Tongue (tissue), 2 donors: ENCODE results near the gene FAM78A. TPM values are rescaled to one million over a fixed set of nuclear protein-coding genes. Genes with fewer than 3 reads are reported as not detected.

Experiments
- DNase-seq: peaks from one replicate; pipeline ENCODE4 v3.0.0-alpha.2; 2015
- total RNA-seq: library from RNA; depleted of rRNA; stranded (reverse); fragments of >200 nt; gene quantifications from one replicate; pipeline ENCODE4 v1.2.3, GENCODE V29; 2014

FAM78A gene
- 16.7 TPM for total RNA-seq

DNA sequence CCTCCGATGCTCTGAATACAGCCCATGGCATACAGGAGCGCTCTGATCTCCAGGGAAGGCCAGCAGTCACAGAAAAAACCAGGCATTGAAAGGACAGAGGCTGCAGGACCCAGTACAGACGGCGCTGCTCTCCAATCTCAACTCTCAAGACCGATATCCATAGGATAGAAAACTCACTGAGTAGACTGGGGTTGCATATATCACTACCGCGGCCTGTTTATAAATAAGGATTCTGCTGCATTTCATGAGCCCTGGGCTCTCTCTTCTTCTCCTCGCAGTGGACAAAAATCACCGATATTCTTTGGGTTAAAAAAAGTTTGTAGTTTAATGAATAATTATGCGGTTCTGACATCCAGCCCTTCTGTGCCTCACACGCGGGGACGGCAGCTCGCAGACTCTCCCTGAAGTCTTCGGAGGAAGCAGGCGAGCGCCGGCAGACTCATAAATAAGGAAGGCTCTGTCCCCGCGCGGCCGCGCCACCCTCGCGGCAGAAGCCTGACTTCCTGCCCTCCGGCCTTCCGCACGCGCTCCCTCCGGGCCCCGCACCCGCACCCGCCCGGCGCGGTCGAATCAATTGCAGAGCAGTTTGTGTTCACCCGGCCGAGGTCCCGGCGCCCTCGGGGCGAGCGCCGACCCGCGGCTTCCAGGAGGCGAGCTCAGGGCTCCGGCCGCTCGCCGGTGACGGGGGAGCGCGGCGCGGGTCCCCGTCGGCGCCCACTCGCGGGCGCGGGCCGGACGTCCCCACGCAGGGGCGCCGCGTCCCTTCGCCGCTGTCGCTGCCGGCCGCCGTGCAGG lies at the start of gene FAM78A:
FAM78A (minus strand) TSS at position 417 of the 795 bp plus-strand sequence; CDS start at position 86, 331 bp downstream.
- no peak for DNase-seq

DNA sequence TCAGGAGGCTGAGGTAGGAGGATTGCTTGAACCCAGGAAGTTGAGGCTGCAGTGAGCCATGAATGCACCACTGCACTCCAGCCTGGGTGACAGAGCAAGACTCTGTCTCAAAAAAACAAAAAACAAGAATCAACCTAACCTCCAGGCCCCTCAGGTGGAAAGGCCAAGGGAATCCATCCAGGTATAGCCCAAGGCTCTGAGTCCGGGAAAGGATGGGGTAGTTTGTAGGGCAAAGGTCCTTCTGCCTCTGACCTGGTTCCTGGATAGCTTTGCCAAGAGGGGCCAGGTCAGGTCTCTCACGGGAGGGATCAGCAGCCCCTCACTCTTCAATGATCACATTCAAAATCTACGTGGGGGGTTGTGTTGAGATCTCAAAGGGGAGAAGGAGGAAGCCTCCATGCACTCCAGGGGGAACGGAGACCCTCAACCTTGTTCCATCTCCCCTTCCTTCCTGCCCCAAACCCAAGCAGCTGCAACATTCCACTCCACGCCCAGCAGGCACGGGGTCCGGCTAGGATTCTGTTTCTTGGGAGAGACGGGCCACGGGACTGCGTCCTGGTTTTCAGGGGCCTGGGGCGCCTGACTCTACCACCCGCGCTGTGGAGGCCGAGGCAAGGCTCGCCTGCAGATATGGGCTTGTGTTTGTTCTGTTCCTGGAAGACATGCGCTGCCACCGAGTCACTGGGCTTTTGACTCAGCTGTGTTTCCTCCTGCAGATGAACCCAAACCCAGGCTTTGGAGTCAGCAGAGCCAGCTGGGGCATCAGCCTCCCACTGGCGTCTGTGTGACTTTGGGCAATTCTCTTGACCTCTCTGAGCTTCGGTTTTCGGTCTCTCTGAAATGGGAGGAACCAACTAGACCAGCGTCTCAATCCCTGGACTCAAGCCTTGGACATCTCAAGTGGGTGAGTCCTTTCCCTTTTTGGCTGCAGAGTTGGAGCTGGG lies 48.7 kb upstream of the FAM78A start:
- no peak for DNase-seq

DNA sequence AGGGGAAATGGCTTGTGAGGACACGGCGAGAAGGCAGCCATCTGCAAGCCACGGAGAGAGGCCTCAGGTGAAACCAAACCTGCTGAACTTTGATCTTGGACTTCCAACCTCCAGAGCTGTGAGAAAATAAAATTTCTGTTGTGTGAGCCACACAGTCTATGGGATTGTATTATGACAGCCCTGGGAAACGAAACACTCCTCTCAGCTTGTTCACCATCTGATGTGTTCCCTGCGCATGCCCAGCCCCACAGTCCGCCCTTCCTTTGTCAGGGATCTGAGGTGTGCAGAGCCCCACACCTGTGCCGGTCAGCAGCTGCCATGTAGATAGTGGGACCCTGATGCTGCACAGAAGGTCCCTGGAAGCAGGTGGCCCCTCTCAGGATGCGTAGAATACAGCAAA lies 47.3 kb upstream of the FAM78A start:
- DNase-seq = no peak

GRCh38 chr9:131320031-131320685 lies 43.8 kb upstream of the FAM78A start:
- DNase-seq = peak; percentile 69

GRCh38 chr9:131319486-131319885 lies 43.2 kb upstream of the FAM78A start:
- DNase-seq = no peak

- no peak for DNase-seq
These were observed 42.1 kb upstream of the FAM78A start for GRCh38 chr9:131318231-131319085.

GRCh38 chr9:131312822-131313770 lies 36.8 kb upstream of the FAM78A start:
- DNase-seq = no peak

- no peak for DNase-seq
These were observed 35.9 kb upstream of the FAM78A start for GRCh38 chr9:131312246-131312645.

- DNase-seq = no peak
These were observed 34.7 kb upstream of the FAM78A start for GRCh38 chr9:131310833-131311554.

DNA sequence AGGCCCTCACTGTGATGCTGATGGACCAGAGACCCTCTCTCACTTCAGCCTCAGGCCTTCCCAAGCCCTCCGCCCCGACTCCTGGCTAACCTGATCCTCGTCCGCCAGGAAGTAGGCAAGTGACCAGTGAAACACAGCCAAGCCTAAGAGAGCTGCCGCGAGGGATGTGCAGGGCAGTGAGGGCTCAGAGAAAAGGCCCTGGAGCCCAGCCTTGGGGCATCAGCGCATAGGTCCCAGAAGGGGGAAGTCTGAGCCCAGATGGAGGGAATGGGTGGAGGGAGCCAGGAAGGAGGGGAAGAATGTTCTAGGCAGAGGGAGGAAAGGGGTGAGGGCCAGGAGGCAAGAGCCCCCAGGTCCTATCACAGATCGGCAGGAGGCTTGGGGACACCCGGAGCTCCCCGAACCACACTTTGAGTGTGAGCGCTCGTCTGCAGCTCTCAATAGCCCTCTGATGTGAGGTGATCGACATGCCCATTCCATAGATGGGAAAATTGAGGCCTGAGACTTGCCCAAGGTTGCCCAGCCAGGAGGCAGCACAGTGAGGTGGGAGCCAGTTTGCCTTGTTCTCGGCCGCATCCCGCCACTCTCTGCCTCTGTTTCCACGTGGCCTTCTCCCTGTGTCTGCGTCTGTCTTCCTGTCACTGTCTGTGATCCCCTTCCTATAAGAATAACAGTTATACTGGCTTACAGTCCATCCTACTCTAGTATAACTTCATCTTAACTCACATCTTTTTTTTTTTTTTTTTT lies 33.4 kb upstream of the FAM78A start:
- no peak for DNase-seq

DNA sequence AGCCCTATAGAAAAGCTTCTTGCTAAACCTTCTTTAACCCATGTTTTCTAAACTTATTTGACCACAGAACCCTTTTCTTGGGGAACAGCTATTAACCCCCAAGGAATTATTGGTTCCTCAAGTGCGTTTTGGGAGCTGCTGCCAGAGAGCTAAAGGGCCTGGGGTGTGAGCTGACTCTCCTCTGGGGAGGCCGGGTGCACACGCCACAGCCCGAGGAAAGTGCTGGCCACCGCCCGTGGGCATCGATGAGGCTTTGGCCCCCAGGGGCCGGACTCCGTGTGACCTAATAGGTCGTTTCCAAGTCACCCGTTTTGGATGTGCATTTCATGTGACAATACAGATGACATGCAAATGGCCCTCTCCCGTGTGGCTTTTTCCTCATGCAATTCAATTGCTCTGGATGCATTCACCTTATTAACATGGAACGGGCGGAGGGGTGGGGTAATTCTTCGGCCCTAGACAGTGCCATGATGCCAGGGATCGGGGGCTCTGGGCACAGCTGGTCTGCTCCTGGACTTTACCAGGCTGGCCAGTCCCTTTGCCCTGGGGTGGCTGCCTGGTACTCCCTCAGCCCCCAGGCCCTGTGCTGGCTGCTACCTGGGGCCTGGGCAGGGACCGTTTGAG lies 32.7 kb upstream of the FAM78A start:
- no peak for DNase-seq

GRCh38 chr9:131308452-131308851 lies 32.1 kb upstream of the FAM78A start:
- DNase-seq = no peak

DNA sequence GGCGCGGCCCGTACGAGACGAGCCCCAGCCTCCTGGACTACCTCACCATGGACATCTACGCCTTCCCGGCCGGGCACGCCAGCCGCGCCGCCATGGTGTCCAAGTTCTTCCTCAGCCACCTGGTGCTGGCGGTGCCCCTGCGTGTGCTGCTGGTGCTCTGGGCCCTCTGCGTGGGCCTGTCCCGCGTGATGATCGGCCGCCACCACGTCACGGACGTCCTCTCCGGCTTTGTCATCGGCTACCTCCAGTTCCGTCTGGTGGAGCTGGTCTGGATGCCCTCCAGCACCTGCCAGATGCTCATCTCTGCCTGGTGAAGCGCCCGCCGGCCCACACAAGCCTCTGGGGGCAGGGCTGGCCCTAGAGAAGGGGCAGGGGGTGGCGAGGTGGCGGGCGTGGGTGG lies 31.7 kb upstream of the FAM78A start:
- DNase-seq = no peak

DNA sequence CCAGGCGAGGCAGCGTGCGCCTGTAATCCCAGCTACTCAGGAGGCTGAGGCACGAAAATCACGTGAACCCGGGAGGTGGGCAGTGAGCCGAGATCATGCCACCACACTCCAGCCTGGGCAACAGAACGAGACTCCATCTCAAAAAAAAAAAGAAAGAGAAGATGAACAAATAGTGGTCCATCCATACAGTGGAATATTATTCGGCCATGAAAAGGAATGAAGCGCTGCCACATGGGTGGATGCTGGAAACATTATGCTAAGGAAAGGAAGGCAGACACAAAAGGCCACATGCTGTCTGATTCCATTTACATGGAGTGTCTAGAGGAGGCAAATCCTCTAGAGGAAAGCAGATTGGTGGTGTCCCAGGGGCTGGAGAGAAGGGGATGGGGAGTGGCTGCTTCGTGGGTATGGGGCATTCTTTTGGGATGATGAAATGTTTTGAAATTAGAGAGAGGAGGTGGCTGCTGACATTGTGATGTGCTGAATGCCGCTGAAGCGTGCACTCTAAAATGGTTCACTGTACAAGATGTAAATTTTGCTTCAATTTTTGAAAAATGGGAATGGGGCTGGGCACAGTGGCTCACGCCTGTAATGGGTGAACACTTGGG lies 30.2 kb upstream of the FAM78A start:
- DNase-seq = no peak

- DNase-seq = no peak
These were observed 28.5 kb upstream of the FAM78A start for GRCh38 chr9:131304676-131305355.

- no peak for DNase-seq
These were observed 27.3 kb upstream of the FAM78A start for GRCh38 chr9:131303381-131304321.
